PC-3 (cell line): Measurements from ENCODE around the gene MAML2. TPM values are rescaled to one million over a fixed set of nuclear protein-coding genes. Genes with fewer than 3 reads are reported as not detected.

Experiments used
- ATAC-seq: fragments of 200-7000 bp; cut with Tn5 transposase; 2 replicates; pipeline ENCODE4 v1.9.1; 2020; ENCODE audit warnings: mild to moderate bottlenecking, moderate library complexity
- BruUV-seq: library from RNA; stranded (reverse); fragments of 400-500 nt; replicated peaks from 2 replicates; lab custom pipeline; 2021; lab: Mats Ljungman, UMichigan
- CTCF ChIA-PET: fragments of 300-600 bp; sonication (Branson Sonifier 250); formaldehyde crosslinking; loops from one replicate; lab custom pipeline; 2022; ENCODE audit warnings: antibody characterized with exemption; lab: Charles Lee
- POLR2A ChIA-PET: fragments of 300-600 bp; sonication (Branson Sonifier 250); formaldehyde crosslinking; loops from one replicate; lab custom pipeline; 2022; ENCODE audit warnings: antibody characterized with exemption; ENCODE audit not compliant: unreplicated experiment; lab: Charles Lee
- DNase-seq: peaks from one replicate; pipeline ENCODE4 v3.0.0-alpha.2; 2015
- H2AFZ ChIP-seq: fragments of 300-600 bp; sonication (generic); 2 replicates; pipeline ENCODE4 v1.6.0; 2016; ENCODE audit warnings: antibody characterized with exemption, low read length
- H3F3A ChIP-seq: fragments of 300-600 bp; sonication (generic); one replicate; pipeline ENCODE4 v1.6.0; 2017; ENCODE audit warnings: antibody characterized with exemption, low read length, control low read depth, mild to moderate bottlenecking; ENCODE audit not compliant: unreplicated experiment
- H3K27ac ChIP-seq: fragments of 300-600 bp; sonication (generic); 2 replicates; pipeline ENCODE4 v1.5.1; 2016; ENCODE audit warnings: mild to moderate bottlenecking, low read length
- H3K27me3 ChIP-seq: fragments of 300-600 bp; sonication (generic); 2 replicates; pipeline ENCODE4 v1.6.1; 2016; ENCODE audit warnings: low read length, mixed read lengths
- H3K36me3 ChIP-seq: fragments of 300-600 bp; sonication (generic); 2 replicates; pipeline ENCODE4 v1.6.1; 2016; ENCODE audit warnings: low read depth, mixed run types, low read length, mixed read lengths
- H3K4me1 ChIP-seq: fragments of 300-600 bp; sonication (generic); 2 replicates; pipeline ENCODE4 v1.5.1; 2016; ENCODE audit warnings: low read length; ENCODE audit not compliant: insufficient read depth
- H3K4me2 ChIP-seq: fragments of 300-600 bp; sonication (generic); 2 replicates; pipeline ENCODE4 v1.6.0; 2016; ENCODE audit warnings: low read length
- H3K4me3 ChIP-seq: fragments of 300-600 bp; sonication (generic); 2 replicates; pipeline ENCODE4 v1.5.1; 2016; ENCODE audit warnings: mild to moderate bottlenecking, low read length, mixed read lengths
- H3K79me2 ChIP-seq: fragments of 300-600 bp; sonication (generic); 2 replicates; pipeline ENCODE4 v1.6.1; 2017; ENCODE audit warnings: low read length, mixed read lengths
- H3K9ac ChIP-seq: fragments of 300-600 bp; sonication (generic); 2 replicates; pipeline ENCODE4 v1.6.0; 2016; ENCODE audit warnings: mild to moderate bottlenecking, low read length
- H3K9me2 ChIP-seq: fragments of 300-600 bp; sonication (generic); replicated peaks from 2 replicates; pipeline ENCODE4 v1.6.1; 2016; ENCODE audit warnings: mixed run types, low read length, mixed read lengths
- H3K9me3 ChIP-seq: fragments of 300-600 bp; sonication (generic); 2 replicates; pipeline ENCODE4 v1.6.1; 2016; ENCODE audit warnings: low read length, mixed read lengths
- H4K20me1 ChIP-seq: fragments of 300-600 bp; sonication (generic); 2 replicates; pipeline ENCODE4 v1.6.1; 2016; ENCODE audit warnings: low read length, mixed read lengths
- CTCF ChIP-seq: fragments of 300-600 bp; sonication (generic); conservative IDR thresholded peaks from 2 replicates; pipeline ENCODE4 v1.5.1; 2017; ENCODE audit warnings: antibody characterized with exemption, low read depth, mild to moderate bottlenecking, low read length
- EZH2 ChIP-seq: fragments of 300-600 bp; sonication (generic); IDR thresholded peaks from one replicate; pipeline ENCODE4 v1.6.1; 2017; ENCODE audit warnings: antibody characterized with exemption, mild to moderate bottlenecking, low read length; ENCODE audit not compliant: unreplicated experiment
- EZH2phosphoT487 ChIP-seq: fragments of 300-600 bp; sonication (generic); IDR thresholded peaks from 2 replicates; pipeline ENCODE4 v1.6.1; 2018; ENCODE audit warnings: mild to moderate bottlenecking, antibody characterized with exemption, low read length, borderline replicate concordance
- intact Hi-C: fragments of 100-400 bp; cut with micrococcal nuclease; formaldehyde crosslinking; loops from 2 replicates; pipeline ENCODE4 v1.9.0; 2023
- total RNA-seq: library from RNA; depleted of rRNA; stranded (reverse); fragments of >200 nt; gene quantifications from 2 replicates; pipeline ENCODE4 v1.2.3, GENCODE V29; 2014

MAML2 gene
- total RNA-seq, 1 experiment from 2014 or later = 10.9 TPM

- Histone ChIP-seq H4K20me1 (no peaks in the 10 kb centered on the region), H3K4me3 (no peak overlapping the region), H3K36me3 (no peaks in the 10 kb centered on the region), H3K27me3 (no peaks in the 10 kb centered on the region), H3K79me2 (peaks cover 49% of the 10 kb centered on the region), H3K9me2 (no peaks in the 10 kb centered on the region), H2AFZ (no peak overlapping the region), H3K4me1 (peaks cover 43% of the 10 kb centered on the region), H3K4me2 (no peak overlapping the region), H3K27ac (no peak overlapping the region), H3K9ac (no peak overlapping the region), H3F3A (peaks cover 9% of the 10 kb centered on the region), H3K9me3 (no peaks in the 10 kb centered on the region)
- BruUV-seq = no TSS peak
- no peak for TF ChIP-seq CTCF
- TF ChIP-seq EZH2 = no peak
- TF ChIP-seq EZH2phosphoT487 = no peak
- ATAC-seq = no peak
- ChIA-PET CTCF (no interaction called here), POLR2A (interaction anchor here (0.5 kb wide), 1 partner anchor 38 kb away, joined by 3 read pairs; no protein-coding TSS in a partner anchor)
- DNase-seq = no peak
- intact Hi-C loops = loop anchor here (2.0 kb wide), 1 partner anchor 17 kb away; no protein-coding TSS in a partner anchor
Measured at GRCh38 chr11:96301818-96302217, 41.2 kb downstream of the MAML2 start.

- Histone ChIP-seq H3K9ac (no peak overlapping the region), H3K4me3 (no peak overlapping the region), H4K20me1 (no peaks in the 10 kb centered on the region), H3K9me2 (no peaks in the 10 kb centered on the region), H3K9me3 (no peaks in the 10 kb centered on the region), H3K36me3 (no peaks in the 10 kb centered on the region), H3F3A (peaks cover 9% of the 10 kb centered on the region), H3K27ac (no peak overlapping the region), H3K4me1 (peaks cover 23% of the 10 kb centered on the region), H3K4me2 (no peak overlapping the region), H3K79me2 (peaks cover 28% of the 10 kb centered on the region), H3K27me3 (no peaks in the 10 kb centered on the region), H2AFZ (no peak overlapping the region)
- no peak for ATAC-seq
- ChIA-PET POLR2A (no interaction called here), CTCF (interaction anchor here (0.7 kb wide), 1 partner anchor 42 kb away, joined by 3 read pairs; no protein-coding TSS in a partner anchor)
- intact Hi-C loops = no loop called here
- no peak for TF ChIP-seq EZH2phosphoT487
- no peak for DNase-seq
- BruUV-seq = no TSS peak
Measured at GRCh38 chr11:96299155-96299888, 43.7 kb downstream of the MAML2 start.

- Histone ChIP-seq H4K20me1 (no peaks in the 10 kb centered on the region), H3K4me1 (no peaks in the 10 kb centered on the region), H3K4me2 (no peak overlapping the region), H3K9me2 (no peaks in the 10 kb centered on the region), H3K36me3 (no peaks in the 10 kb centered on the region), H3K79me2 (no peaks in the 10 kb centered on the region), H3K27ac (no peak overlapping the region), H2AFZ (no peak overlapping the region), H3K27me3 (no peaks in the 10 kb centered on the region), H3F3A (no peaks in the 10 kb centered on the region), H3K9ac (no peak overlapping the region), H3K4me3 (no peak overlapping the region), H3K9me3 (no peaks in the 10 kb centered on the region)
- CTCF ChIA-PET = no interaction called here
- ATAC-seq (no peak), DNase-seq (no peak)
- POLR2A ChIA-PET = no interaction called here
- TF ChIP-seq CTCF = no peak
- TF ChIP-seq EZH2phosphoT487 = no peak
- TF ChIP-seq EZH2 = no peak
- intact Hi-C loops = no loop called here
- BruUV-seq = no TSS peak
Measured at GRCh38 chr11:96295369-96295768, 47.6 kb downstream of the MAML2 start.
